Measurements from ENCODE around the gene PPP2R5C.

DNA sequence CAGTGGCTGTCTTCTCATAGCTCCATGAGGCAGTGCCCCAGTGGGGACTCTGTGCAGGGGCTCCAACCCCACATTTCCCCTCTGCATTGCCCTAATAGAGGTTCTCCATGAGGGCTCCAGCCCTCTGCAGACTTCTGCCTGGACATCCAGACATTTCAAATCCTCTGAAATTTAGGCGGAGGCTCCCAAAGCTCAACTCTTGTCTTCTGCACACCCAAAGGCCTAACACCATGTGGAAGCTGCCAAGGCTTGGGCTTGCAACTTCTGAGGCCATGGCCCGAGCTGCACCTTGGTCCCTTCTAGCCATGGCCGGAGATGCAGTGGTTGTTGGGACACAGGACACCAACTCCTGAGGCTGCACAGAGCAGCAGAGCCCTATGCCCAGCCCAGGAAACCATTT, 20.5 kb upstream of the PPP2R5C start:
- no peak for TF ChIP-seq POLR2A (IDR thresholded peaks at IDR 0.05)
- TF ChIP-seq, protein P1, sequence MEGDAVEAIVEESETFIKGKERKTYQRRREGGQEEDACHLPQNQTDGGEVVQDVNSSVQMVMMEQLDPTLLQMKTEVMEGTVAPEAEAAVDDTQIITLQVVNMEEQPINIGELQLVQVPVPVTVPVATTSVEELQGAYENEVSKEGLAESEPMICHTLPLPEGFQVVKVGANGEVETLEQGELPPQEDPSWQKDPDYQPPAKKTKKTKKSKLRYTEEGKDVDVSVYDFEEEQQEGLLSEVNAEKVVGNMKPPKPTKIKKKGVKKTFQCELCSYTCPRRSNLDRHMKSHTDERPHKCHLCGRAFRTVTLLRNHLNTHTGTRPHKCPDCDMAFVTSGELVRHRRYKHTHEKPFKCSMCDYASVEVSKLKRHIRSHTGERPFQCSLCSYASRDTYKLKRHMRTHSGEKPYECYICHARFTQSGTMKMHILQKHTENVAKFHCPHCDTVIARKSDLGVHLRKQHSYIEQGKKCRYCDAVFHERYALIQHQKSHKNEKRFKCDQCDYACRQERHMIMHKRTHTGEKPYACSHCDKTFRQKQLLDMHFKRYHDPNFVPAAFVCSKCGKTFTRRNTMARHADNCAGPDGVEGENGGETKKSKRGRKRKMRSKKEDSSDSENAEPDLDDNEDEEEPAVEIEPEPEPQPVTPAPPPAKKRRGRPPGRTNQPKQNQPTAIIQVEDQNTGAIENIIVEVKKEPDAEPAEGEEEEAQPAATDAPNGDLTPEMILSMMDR (IDR thresholded peaks at IDR 0.05): no peak
- TF ChIP-seq EP300 (IDR thresholded peaks at IDR 0.05): no peak
- TF ChIP-seq POLR2AphosphoS5 (IDR thresholded peaks at IDR 0.05): no peak
